CD14-positive monocyte (primary cell): ENCODE results near the gene RNF19B. TPM values are rescaled to one million over a fixed set of nuclear protein-coding genes. Genes with fewer than 3 reads are reported as not detected.
A peak's percentile ranks its signal among the peaks of the same experiment; 100 is the strongest.

Experiments used
- DNase-seq, 3 donors: peaks; one replicate each; pipeline ENCODE4 v3.0.0-alpha.2; 2011 to 2022
- H2AFZ ChIP-seq: 2 replicates; pipeline ENCODE4 v1.6.0; 2012; ENCODE audit warnings: mild to moderate bottlenecking, low read depth, low read length, inconsistent platforms; ENCODE audit not compliant: insufficient read depth, poor library complexity, severe bottlenecking
- H3K27ac ChIP-seq, 2 donors: 1 replicate in 1 of 2; 2 replicates in 1 of 2; pipeline ENCODE4 v1.5.1; 2012 to 2013; ENCODE audit warnings: low read length in 2 of 2, control low read depth in 1 of 2, inconsistent platforms in 1 of 2, low read depth in 1 of 2, mild to moderate bottlenecking in 1 of 2
- H3K27me3 ChIP-seq, 2 donors: one replicate each; pipeline versions ENCODE4 v1.6.0 to v1.6.1; 2011 to 2013; ENCODE audit warnings: low read length in 2 of 2; ENCODE audit not compliant: control insufficient read depth in 2 of 2, insufficient read depth in 2 of 2
- H3K36me3 ChIP-seq, 2 donors: replicated peaks in 1 of 2; 1 replicate in 1 of 2; 2 replicates in 1 of 2; pipeline versions ENCODE4 v1.5.1 to v1.6.1; 2012 to 2013; ENCODE audit warnings: low read length in 2 of 2, control low read depth in 1 of 2, inconsistent platforms in 1 of 2, mild to moderate bottlenecking in 1 of 2; ENCODE audit not compliant: insufficient read depth in 2 of 2, control insufficient read depth in 1 of 2
- H3K4me1 ChIP-seq, 2 donors: 1 replicate in 1 of 2; 2 replicates in 1 of 2; pipeline versions ENCODE4 v1.5.1 to v1.6.1; 2012 to 2013; ENCODE audit warnings: low read length in 2 of 2, control low read depth in 1 of 2, inconsistent platforms in 1 of 2, mild to moderate bottlenecking in 1 of 2, moderate library complexity in 1 of 2; ENCODE audit not compliant: insufficient read depth in 2 of 2, control insufficient read depth in 1 of 2
- H3K4me2 ChIP-seq: replicated peaks from 2 replicates; pipeline ENCODE3; 2012; ENCODE audit warnings: low read length, moderate library complexity, mild to moderate bottlenecking; ENCODE audit not compliant: poor library complexity, severe bottlenecking; ENCODE audit errors: extremely low read depth
- H3K4me3 ChIP-seq, 3 experiments: fragments of 200-600 bp in 1 of 3; sonication (generic) in 1 of 3; replicated peaks in 1 of 3; 1 replicate in 2 of 3; 2 replicates in 1 of 3; pipeline ENCODE4 v1.5.1; 2011 to 2013; ENCODE audit warnings: low read length in 3 of 3, mild to moderate bottlenecking in 3 of 3, control low read depth in 2 of 3, low read depth in 2 of 3, inconsistent platforms in 1 of 3, moderate library complexity in 1 of 3
- H3K79me2 ChIP-seq: 2 replicates; pipeline ENCODE4 v1.6.0; 2012; ENCODE audit warnings: mild to moderate bottlenecking, control low read depth, inconsistent platforms, low read length, moderate library complexity; ENCODE audit not compliant: insufficient read depth
- H3K9ac ChIP-seq: 2 replicates; pipeline ENCODE4 v1.6.0; 2017; ENCODE audit warnings: low read length, mild to moderate bottlenecking; ENCODE audit not compliant: insufficient read depth, poor library complexity, severe bottlenecking
- H3K9me3 ChIP-seq, 2 donors: replicated peaks in 1 of 2; 1 replicate in 1 of 2; 2 replicates in 1 of 2; pipeline versions ENCODE4 v1.5.1 to v1.6.1; 2012 to 2013; ENCODE audit warnings: low read length in 2 of 2, control low read depth in 1 of 2; ENCODE audit not compliant: control insufficient read depth in 1 of 2, insufficient read depth in 1 of 2
- H4K20me1 ChIP-seq: 2 replicates; pipeline ENCODE4 v1.6.0; 2012; ENCODE audit warnings: mild to moderate bottlenecking, low read length, control low read depth, moderate library complexity; ENCODE audit not compliant: insufficient read depth
- H3K27ac Mint-ChIP-seq, 7 donors: one replicate each; pipeline ENCODE4 v1.8.0; 2020; ENCODE audit warnings: mild to moderate bottlenecking in 7 of 7, mixed read lengths in 7 of 7, moderate library complexity in 6 of 7, inconsistent platforms in 2 of 7
- H3K27me3 Mint-ChIP-seq, 3 donors: one replicate each; pipeline ENCODE4 v1.8.0; 2021 to 2022; ENCODE audit warnings: low read depth in 3 of 3, mild to moderate bottlenecking in 3 of 3, mixed read lengths in 3 of 3, moderate library complexity in 3 of 3, inconsistent platforms in 1 of 3
- H3K36me3 Mint-ChIP-seq, 2 donors: one replicate each; pipeline ENCODE4 v1.8.0; 2020; ENCODE audit warnings: mixed read lengths in 2 of 2, inconsistent platforms in 1 of 2, mild to moderate bottlenecking in 1 of 2
- H3K4me1 Mint-ChIP-seq: one replicate; pipeline ENCODE4 v1.8.0; 2020; ENCODE audit warnings: mild to moderate bottlenecking, mixed read lengths
- H3K4me3 Mint-ChIP-seq, 2 donors: one replicate each; pipeline ENCODE4 v1.8.0; 2020; ENCODE audit warnings: mild to moderate bottlenecking in 2 of 2, mixed read lengths in 2 of 2, moderate library complexity in 1 of 2
- H3K9me3 Mint-ChIP-seq, 7 donors: one replicate each; pipeline ENCODE4 v1.8.0; 2020 to 2022; ENCODE audit warnings: mixed read lengths in 7 of 7, mild to moderate bottlenecking in 6 of 7, moderate library complexity in 6 of 7, inconsistent platforms in 2 of 7
- CTCF ChIP-seq: fragments of 200-600 bp; IDR thresholded peaks from one replicate; pipeline ENCODE4 v1.8.0; 2022; ENCODE audit warnings: antibody characterized with exemption, mild to moderate bottlenecking
- WGBS: methylation state at CpG from one replicate; pipeline ENCODE4 v1.1.5; 2013; ENCODE audit warnings: missing lambda C conversion rate; ENCODE audit not compliant: insufficient coverage; 5-methylcytosine and 5-hydroxymethylcytosine counted together
- intact Hi-C, 2 donors: fragments of 100-400 bp; cut with micrococcal nuclease; formaldehyde crosslinking; loops; one replicate each; pipeline versions ENCODE4 v1.15.0 to v1.15.1; 2023
- polyA plus RNA-seq, 3 donors: library from polyadenylated mRNA; depleted of rRNA in 1 of 3; unstranded in 2 of 3; stranded (reverse) in 1 of 3; fragments of 300-500 nt in 2 of 3; fragments of >200 nt in 1 of 3; fragmentation: Illumina TruSeq in 2 of 3; gene quantifications; 1 replicate in 2 of 3; 2 replicates in 1 of 3; pipeline ENCODE4 v1.2.3, GENCODE V29; 2012 to 2021

Gene RNF19B
- polyA plus RNA-seq, 3 donors = 4.1 to 106 (median 5.8) TPM

GRCh38 chr1:32887623-32888022 is 77.0 kb downstream of the RNF19B start:
- intact Hi-C loops = no loop called here
- TF ChIP-seq CTCF = no peak
- Mint-ChIP-seq H3K27ac (no peak overlapping the region), H3K4me3 (peak overlapping the region in 1 of 2 donors; percentile 71), H3K9me3 (peaks cover 2 to 18% (median 8%) of the 10 kb centered on the region in 7 donors), H3K27me3 (peaks cover 71 to 82% (median 79%) of the 10 kb centered on the region in 3 donors), H3K36me3 (peaks cover 0 to 5% of the 10 kb centered on the region in 2 donors), H3K4me1 (peaks cover 5% of the 10 kb centered on the region)
- Histone ChIP-seq H3K79me2 (no peaks in the 10 kb centered on the region), H3K4me3 (no peak overlapping the region), H3K9ac (no peak overlapping the region), H4K20me1 (no peaks in the 10 kb centered on the region), H3K27ac (no peak overlapping the region), H3K4me2 (no peak overlapping the region), H3K9me3 (peaks cover 1 to 8% of the 10 kb centered on the region in 2 donors), H3K27me3 (peaks cover 18 to 81% of the 10 kb centered on the region in 2 donors), H3K36me3 (no peaks in the 10 kb centered on the region), H2AFZ (no peak overlapping the region), H3K4me1 (no peaks in the 10 kb centered on the region)
- no peak for DNase-seq
- 80% methylated on average over 11 of the region's 12 CpGs for WGBS

GRCh38 chr1:32886828-32887414 is 77.7 kb downstream of the RNF19B start:
- Mint-ChIP-seq H3K4me3 (peak overlapping the region in 1 of 2 donors; percentile 71), H3K4me1 (no peaks in the 10 kb centered on the region), H3K27ac (no peak overlapping the region), H3K36me3 (no peaks in the 10 kb centered on the region), H3K27me3 (peaks cover 64 to 81% (median 73%) of the 10 kb centered on the region in 3 donors), H3K9me3 (peaks cover 0 to 11% (median 3%) of the 10 kb centered on the region in 7 donors)
- Histone ChIP-seq H3K36me3 (no peaks in the 10 kb centered on the region), H3K4me2 (no peak overlapping the region), H2AFZ (no peak overlapping the region), H3K4me1 (no peaks in the 10 kb centered on the region), H3K9ac (no peak overlapping the region), H3K4me3 (no peak overlapping the region), H4K20me1 (no peaks in the 10 kb centered on the region), H3K79me2 (no peaks in the 10 kb centered on the region), H3K27ac (no peak overlapping the region), H3K9me3 (peaks cover 0 to 4% of the 10 kb centered on the region in 2 donors), H3K27me3 (peaks cover 11 to 74% of the 10 kb centered on the region in 2 donors)
- 43% methylated on average over 19 of the region's 19 CpGs for WGBS
- intact Hi-C loops = no loop called here
- no peak for TF ChIP-seq CTCF
- no peak for DNase-seq

Other genes starting within 250 kb of the RNF19B start
- 10 to 100 TPM; 38.1 to 42.7 (median 39.8) TPM for gene YARS1, start 147.5 kb downstream of the RNF19B start, polyA plus RNA-seq
- 10 to 100 TPM in 1 of 3 donors, 1 to 10 TPM in 2; 6.6 to 17.4 (median 7.1) TPM for gene S100PBP, start 147.2 kb downstream of the RNF19B start, polyA plus RNA-seq
- not detected for gene FNDC5, start 93.9 kb downstream of the RNF19B start, polyA plus RNA-seq
- gene HPCA, start 78.3 kb downstream of the RNF19B start, polyA plus RNA-seq = not detected
- gene TMEM54, start 63.4 kb downstream of the RNF19B start, polyA plus RNA-seq = under 1 TPM in 1 of 3 donors, not detected in 2; 0.08 TPM
- 100 to 1,000 TPM in 2 of 3 donors, 10 to 100 TPM in 1; 68.8 to 180 (median 162) TPM for gene AK2, start 72.1 kb upstream of the RNF19B start, polyA plus RNA-seq
- gene AZIN2, start 116.3 kb upstream of the RNF19B start, polyA plus RNA-seq = under 1 TPM in 2 of 3 donors, not detected in 1; 0.03 to 0.89 TPM
- 1 to 10 TPM; 1.7 to 8.1 (median 2.1) TPM for gene TRIM62, start 217.2 kb upstream of the RNF19B start, polyA plus RNA-seq